HG02759 (cell line): Measurements from ENCODE around the gene HID1.
"Not testable (repeated sequence)": the region's sequence is repeated elsewhere in the genome, so short reads cannot be mapped to it uniquely, and the experiment has no call there.

ENCODE experiments used
- ATAC-seq: cut with Tn5 transposase; IDR thresholded peaks from one replicate; pipeline ENCODE4 v1.9.1; 2021; ENCODE audit warnings: mild to moderate bottlenecking, moderate library complexity; ENCODE audit not compliant: unreplicated experiment

The HID1 gene

DNA sequence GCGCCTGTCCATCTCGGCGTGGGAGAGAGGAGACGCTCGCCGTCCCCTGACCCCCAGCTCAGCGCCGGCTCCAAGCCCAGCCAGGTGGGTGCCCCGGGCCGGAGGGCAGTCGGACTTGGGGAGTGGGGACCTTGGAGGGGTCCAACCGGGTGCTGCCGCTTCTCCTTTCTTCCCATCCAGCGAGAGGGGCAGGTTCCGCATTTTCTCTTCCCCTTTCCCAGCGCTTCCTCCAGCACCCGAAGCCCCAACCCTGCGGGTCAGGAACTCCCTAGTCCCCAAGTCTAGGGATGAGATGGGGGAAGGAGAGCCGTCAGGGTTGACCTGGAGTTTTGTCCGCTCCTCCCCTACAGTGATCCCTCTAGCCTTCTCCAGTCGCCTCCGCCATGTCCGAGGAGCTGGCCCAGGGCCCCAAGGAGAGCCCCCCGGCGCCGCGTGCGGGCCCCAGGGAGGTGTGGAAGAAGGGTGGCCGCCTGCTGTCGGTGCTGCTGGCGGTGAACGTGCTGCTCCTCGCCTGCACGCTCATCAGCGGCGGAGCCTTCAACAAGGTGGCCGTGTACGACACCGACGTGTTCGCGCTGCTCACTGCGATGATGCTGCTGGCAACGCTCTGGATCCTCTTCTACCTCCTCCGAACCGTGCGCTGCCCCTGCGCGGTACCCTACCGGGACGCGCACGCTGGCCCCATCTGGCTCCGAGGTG, 48.2 kb downstream of the HID1 start, which contains the start of gene OTOP2:
Gene OTOP2 (plus strand): TSS at position 24 of the 699 bp plus-strand sequence. CDS start 360 bp downstream, at position 384.
- ATAC-seq: no peak

GRCh38 chr17:74923538-74924249, 48.9 kb downstream of the HID1 start:
- no peak for ATAC-seq

DNA sequence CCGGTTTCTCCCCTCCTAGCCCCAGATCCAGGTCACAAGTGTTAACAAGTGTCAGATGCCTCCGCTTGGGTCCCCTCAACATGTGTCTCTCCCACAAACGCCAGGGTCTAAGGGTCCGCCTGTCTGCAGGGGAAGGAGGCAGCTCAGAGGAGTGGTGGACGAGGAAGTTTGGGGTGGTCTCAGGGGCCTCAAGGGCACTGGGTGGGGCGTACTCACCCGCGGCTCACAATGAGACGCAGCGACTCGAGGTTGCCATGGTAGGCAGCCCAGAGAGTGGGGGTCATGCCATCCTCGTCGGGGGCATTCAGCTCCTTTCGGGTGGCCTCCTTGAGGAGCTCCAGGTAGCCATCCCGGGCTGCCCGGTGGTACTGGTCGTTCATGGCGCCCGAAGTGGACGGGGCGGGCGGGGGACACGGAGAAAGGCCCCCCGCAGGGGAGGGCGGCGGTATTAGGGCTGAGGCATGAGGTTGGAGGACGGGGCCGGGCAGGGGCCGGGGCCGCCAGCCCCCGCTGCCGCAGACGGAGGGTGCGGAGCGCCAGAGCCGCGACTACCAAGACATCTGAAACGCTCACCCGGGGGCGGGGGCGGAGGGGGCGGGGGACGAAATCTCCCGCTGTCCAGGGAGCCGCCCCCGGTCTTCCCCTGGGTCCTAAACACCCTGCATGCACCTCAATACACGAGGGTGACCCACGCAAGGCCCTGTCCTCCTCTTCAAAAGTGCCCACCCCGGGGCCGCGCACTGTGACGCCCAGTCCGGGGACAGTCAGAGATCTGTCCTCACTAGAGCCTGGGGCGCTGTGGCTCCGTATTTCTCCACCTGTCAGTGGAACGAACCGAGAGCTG, 49.6 kb downstream of the HID1 start, which contains the start of gene USH1G:
Gene USH1G (minus strand): TSS at position 562 of the 844 bp plus-strand sequence. CDS start 182 bp downstream, at position 380.
- no peak for ATAC-seq

- ATAC-seq: no peak
These were observed 50.4 kb downstream of the HID1 start for GRCh38 chr17:74922172-74922571.

GRCh38 chr17:74921769-74922168, 50.8 kb downstream of the HID1 start:
- ATAC-seq: no peak

- no peak for ATAC-seq
These were observed 51.4 kb downstream of the HID1 start for GRCh38 chr17:74921026-74921681.

DNA sequence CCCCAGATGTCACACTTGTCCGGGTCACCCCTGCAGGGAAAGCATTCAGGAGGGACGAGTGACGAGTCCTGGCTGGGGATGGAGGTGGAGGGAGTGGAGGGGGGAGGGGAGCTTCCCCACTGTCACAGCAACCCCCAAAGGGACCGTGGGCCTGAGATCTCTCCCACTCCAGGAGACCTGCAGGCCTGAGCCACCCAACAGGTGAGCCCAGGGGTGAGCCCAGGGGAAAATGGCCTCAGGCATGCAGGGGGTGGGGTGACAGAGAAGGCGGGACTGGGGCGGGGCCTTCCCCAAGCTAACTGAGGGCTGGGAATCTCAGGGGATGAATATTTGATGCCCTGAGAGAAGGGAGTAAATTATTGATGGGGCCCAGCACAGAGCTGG, 51.9 kb downstream of the HID1 start:
- ATAC-seq: no peak

- no peak for ATAC-seq
These were observed 52.3 kb downstream of the HID1 start for GRCh38 chr17:74920306-74920620.

DNA sequence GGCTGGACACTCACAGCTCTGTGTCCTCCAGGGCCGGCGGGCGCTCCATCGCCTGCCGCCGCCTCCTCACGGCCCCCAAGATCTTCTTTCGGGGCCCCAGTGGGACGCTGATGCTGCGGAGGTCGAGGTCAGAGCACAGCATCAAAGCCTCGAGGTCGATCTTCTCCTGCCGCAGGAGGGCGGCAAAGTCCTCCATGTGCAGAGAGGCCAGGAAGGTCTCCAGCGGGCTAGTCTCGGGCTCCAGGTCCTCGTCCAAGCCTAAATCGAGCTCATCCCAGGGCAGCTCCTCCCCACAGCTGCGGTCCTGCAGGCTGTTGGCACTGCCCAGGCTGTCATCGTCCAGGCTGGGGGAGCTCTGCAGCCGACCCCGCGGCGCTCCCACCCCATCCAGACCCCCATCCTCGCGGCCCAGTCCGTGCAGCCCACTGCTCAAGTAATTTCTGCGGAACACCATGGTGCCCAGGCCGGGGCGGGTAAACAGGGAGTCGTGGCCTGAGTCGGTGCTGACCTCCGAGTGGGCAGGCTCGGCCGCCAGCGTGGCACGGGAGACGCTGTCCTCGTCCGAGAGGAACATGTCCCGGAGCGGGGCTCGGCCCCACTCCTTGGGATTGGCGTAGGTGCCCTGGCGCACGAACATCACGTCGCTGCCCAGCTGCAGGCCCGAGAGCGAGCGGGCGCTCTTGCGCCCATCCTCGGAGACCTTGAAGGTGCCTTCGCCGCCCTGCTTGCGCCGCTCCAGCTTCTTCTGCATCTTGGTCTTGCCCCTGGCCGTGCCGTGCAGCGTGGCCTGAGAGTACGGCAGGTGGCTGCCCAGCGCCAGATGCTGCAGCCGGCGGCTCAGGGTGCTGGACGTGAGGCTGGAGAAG, 52.9 kb downstream of the HID1 start:
- ATAC-seq: no peak

DNA sequence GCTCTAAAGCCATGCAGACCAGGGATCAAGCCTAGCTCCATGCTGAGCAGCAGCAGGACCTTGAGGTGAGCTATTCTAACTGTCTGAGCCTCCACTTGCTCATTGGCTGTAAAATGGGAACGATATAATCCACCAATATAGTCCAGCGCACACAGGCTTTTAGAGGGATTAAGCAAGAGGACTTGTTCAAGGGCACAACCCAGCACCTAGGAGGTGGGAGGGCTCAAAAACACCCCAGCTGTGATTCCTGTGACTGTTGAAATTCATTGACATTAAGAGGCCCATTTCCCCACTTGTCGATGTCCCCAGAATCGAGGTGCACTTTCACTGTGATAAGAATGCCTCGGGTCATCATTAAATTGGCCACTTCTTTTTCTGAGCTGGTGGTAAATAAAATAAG, 53.7 kb downstream of the HID1 start:
- no peak for ATAC-seq

- ATAC-seq: no peak
These were observed 55.1 kb downstream of the HID1 start for GRCh38 chr17:74917430-74917829.

- ATAC-seq: no peak
These were observed 55.7 kb downstream of the HID1 start for GRCh38 chr17:74916851-74917199.

GRCh38 chr17:74916136-74916850, 56.3 kb downstream of the HID1 start:
- no peak for ATAC-seq

- ATAC-seq: not testable (repeated sequence)
These were observed 61.1 kb downstream of the HID1 start for GRCh38 chr17:74911423-74911822.

GRCh38 chr17:74909097-74909496, 63.5 kb downstream of the HID1 start:
- ATAC-seq: not testable (repeated sequence)

DNA sequence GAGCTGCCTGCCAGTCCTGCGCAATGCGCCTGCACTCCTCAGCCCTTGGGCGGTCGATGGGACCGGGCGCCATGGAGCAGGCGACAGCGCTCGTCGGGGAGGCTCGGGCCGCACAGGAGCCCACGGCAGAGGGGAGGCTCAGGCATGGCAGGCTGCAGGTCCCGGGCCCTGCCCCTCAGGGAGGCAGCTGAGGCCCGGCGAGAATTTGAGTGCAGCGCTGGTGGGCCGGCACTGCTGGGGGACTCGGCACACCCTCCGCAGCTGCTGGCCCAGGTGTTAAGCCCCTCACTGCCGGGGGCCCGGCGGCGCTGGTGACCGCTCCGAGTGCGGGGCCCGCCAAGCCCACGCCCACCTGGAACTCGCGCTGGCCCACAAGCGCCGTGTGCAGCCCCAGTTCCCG, 65.5 kb downstream of the HID1 start:
- no peak for ATAC-seq

DNA sequence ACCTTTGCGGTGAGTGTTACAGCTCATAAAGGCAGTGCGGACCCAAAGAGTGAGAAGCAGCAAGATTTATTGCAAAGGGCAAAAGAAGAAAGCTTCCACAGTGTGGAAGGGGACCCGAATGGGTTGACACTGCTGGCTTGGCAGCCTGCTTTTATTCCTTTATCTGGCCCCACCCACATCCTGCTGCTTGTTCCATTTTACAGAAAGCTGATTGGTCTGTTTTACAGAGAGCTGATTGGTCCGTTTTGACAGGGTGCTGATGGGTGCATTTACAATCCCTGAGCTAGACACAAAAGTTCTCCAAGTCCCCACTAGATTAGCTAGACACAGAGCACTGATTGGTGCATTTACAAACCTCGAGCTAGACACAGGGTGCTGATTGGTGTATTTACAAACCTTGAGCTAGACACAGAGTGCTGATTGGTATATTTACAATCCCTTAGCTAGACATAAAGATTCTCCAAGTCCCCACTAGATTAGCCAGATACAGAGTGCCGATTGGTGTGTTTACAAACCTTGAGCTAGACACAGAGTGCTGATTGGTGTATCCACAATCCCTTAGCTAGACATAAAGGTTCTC, 66.3 kb downstream of the HID1 start:
- not testable (repeated sequence) for ATAC-seq

GRCh38 chr17:74904687-74905409, 67.7 kb downstream of the HID1 start:
- no peak for ATAC-seq

- no peak for ATAC-seq
These were observed 68.9 kb downstream of the HID1 start for GRCh38 chr17:74903671-74904070.
